LHCN-M2 (cell line): ENCODE measurements around the gene ATP6V1E1. TPM values are rescaled to one million over a fixed set of nuclear protein-coding genes. Genes with fewer than 3 reads are reported as not detected.
A peak's percentile ranks its signal among the peaks of the same experiment; 100 is the strongest.
"Not testable (repeated sequence)": the region's sequence is repeated elsewhere in the genome, so short reads cannot be mapped to it uniquely, and the experiment has no call there.

Experiments used
- DNase-seq: peaks from one replicate; pipeline ENCODE4 v3.0.0-alpha.2; 2012; ENCODE audit warnings: low read depth
- total RNA-seq: library from RNA; depleted of rRNA; stranded (reverse); fragments of >200 nt; gene quantifications from 2 replicates; pipeline ENCODE4 v1.2.3, GENCODE V29; 2014

Gene ATP6V1E1
- total RNA-seq, 1 experiment from 2014 or later: 187 TPM

- DNase-seq: no peak
Measured at GRCh38 chr22:17581056-17581455, 47.5 kb downstream of the ATP6V1E1 start.

GRCh38 chr22:17580441-17581031 lies 48.0 kb downstream of the ATP6V1E1 start:
- no peak for DNase-seq

DNA sequence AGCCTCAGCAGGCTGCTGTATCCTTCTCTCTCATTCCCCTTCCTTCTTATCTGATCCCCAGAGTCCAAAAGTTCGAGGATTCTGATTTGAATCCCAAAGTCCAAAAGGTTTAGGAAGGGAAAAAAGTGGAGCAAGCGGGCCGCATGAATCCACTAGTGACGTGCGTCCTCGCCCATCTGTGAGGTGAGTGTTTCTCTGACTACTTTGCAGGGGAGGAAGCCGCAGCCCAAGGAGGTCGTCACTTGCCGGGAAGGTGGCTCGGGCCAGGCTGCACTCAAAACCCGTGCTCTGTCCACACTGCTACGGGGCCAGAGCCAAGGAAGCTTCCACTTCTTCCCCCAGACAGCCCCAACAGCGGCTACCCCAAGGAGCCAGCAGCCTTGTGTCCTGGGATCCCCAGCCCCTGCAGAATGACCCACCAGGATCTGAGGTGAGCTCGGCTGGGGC lies 49.0 kb downstream of the ATP6V1E1 start:
- DNase-seq: no peak

- DNase-seq: peak; percentile 46
Measured at GRCh38 chr22:17578136-17578754, 50.3 kb downstream of the ATP6V1E1 start.

DNA sequence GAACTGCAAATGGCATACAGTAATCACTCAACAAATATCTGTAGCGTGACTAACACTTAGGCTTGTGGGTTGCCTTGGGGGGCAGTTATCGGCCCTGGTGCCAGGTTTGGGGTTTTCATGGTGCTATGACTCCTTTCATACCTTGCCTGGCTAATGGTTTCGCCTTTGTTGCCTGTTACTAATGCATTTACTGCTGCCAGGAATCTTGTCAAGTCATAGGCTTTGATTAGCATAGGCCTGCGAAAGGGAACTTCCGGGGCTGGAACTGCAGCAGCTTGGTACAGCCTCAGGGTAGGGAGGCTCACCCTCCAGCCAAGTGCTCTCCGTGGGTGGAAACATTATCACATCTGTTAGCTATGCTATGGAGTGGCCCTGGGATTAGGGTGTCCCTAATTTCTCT lies 52.1 kb downstream of the ATP6V1E1 start:
- DNase-seq: peak; percentile 50

GRCh38 chr22:17575681-17576080 lies 52.9 kb downstream of the ATP6V1E1 start:
- no peak for DNase-seq

DNA sequence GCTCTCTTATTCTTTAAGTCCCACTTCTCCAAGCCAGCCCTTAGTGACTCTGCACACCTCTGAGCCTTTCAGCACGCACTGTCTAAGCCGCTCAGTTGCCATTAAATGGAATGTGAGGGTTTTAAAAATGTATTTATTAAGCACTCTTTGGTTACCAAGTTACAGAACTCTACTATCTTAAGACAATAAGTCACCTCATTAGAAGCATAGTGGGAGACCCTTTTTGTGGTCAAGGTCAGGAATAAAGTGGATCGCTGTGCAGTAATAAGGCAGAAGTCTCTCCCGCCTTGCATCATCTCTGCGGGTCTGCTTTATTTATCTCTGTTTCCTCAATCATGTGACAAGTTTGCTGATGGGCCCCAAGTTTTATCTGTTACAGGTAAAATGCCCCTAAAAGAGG lies 53.4 kb downstream of the ATP6V1E1 start:
- DNase-seq: no peak

GRCh38 chr22:17570851-17571631 lies 57.5 kb downstream of the ATP6V1E1 start:
- DNase-seq: peak; percentile 61

DNA sequence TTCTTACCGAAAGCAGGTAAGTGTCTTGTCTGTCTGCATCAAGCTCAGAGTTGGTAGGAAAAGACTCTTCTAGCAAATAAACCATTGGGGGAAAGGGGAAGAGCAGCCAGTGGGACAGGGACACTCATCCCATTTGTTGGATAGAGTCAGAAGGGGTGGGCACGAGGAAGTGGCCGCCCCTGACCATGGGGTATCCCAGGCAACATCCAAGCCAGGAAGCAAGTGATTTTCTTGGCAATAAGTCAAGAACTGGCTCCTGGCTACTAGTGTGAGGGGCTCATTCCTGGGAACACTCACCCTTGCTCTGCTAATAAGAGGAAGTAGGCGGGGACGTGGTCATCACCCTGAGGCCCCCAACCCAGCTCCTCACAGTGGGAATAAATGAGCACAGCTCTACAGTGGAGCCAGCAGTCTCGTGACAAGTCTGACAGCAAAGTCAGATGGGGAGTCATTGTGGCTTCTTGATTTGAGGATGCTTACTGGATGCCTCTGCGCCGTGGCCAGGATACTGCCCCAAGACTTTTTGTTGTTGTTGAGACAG lies 58.5 kb downstream of the ATP6V1E1 start:
- DNase-seq: no peak

- no peak for DNase-seq
Measured at GRCh38 chr22:17566776-17567175, 61.8 kb downstream of the ATP6V1E1 start.

DNA sequence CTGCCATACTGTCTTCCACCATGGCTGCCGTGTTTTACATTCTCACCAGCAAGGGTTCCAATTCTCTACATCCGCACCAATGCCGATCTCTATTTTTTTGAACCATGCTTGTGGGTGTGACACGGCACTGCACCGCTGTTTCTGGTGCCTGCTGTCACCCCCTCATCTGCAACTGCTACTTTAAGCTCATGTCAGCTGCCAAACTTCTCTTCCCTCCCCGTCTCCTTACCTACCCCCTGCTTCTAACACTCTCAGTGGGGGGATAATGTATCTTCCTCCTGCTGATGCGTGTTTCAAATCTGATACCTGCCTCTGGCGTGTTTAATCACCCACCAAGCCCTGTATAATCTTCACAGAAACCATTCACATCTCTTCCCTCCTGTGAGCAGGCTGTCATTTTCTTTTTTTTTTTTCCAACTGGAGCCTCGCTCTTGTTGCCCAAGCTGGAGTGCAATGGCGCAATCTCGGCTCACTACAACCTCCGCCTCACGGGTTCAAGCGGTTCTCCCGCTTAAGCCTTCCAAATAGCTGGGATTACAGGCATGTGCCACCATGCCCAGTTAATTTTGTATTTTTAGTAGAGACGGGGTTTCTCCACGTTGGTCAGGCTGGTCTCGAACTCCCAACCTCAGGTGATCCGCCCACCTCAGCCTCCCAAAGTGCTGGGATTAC lies 62.4 kb downstream of the ATP6V1E1 start:
- DNase-seq: not testable (repeated sequence)

- DNase-seq: peak; percentile 29
Measured at GRCh38 chr22:17563936-17564391, 64.6 kb downstream of the ATP6V1E1 start.

GRCh38 chr22:17562906-17563870 lies 65.4 kb downstream of the ATP6V1E1 start, which contains the start of gene SLC25A18:
Gene SLC25A18, plus strand, starts transcription at chr22:17563498. Its CDS starts 16,447 bp downstream, at chr22:17579945.
- peak; percentile 35 for DNase-seq

DNA sequence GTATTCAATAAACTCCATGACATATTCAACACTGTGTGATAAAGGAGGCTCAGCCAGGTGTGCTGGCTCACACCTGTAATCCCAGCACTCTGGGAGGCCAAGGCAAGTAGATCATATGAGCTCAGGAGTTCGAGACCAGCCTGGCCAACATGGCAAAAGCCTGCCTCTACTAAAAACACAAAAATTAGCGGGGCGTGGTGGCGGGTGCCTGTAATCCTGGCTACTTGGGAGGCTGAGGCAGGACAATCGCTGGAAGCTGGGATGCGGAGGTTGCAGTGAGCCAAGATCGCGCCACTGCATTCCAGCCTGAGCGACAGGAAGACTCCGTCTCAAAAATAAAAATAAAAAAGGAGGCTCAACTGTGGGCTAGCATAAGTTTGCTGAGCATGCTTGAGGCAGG lies 69.4 kb downstream of the ATP6V1E1 start:
- DNase-seq: no peak

DNA sequence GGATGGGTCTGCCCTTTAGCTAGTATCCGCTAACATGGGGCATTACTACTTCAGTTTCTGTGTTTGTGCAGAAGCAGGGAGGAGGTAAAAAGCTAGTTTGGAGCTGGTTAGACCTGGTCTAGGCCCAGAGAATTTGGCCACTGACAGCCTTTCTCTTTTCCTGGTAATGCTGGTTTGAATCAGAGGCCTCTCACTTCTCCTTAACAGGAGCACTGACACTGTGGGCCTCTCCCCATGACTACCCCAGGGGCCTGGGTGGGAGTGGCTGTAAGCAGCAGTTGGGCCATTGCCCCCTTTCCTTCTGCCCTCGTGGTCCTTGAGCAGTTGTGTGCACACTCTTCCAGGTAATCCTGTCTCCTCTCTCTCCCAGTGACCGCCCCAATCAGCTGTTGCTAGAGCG lies 73.7 kb downstream of the ATP6V1E1 start:
- DNase-seq: no peak

DNA sequence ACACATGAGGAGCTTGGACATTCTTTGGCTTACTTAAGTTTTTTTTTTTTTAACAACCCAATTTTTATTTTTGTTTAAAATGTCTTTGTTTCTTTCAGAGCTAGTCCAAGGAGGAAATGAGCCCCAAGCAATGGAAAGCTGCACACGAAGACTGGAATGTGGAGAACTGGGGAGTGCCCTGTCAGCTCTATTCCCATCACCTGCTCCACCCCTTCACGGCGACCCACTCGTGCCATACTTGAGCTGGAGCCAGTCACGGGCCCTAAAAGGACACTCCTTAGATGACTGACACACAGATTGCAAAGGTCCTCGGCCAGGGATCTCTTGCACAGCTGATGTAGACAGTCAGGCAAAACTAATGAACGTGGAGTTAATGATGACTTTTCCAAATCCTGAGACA lies 75.8 kb downstream of the ATP6V1E1 start:
- DNase-seq: no peak

DNA sequence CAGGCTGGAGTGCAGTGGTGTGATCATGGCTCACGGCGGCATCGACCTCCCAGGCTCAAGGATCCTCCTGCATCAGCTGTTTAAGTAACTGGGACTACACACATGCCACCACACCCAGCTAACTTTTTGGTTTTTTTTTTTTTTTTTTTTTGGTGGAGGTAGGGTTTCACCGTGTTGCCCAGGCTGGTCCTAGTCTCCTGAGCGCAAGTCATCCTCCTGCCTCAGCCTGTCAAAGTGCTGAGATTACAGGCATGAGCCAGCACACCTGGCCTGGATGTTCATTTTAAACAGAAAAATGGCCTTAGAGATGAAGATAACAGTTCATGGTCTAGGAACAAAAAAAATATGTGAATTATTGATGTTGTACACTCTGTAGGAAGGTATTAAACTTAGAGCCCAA lies 78.9 kb downstream of the ATP6V1E1 start:
- no peak for DNase-seq

DNA sequence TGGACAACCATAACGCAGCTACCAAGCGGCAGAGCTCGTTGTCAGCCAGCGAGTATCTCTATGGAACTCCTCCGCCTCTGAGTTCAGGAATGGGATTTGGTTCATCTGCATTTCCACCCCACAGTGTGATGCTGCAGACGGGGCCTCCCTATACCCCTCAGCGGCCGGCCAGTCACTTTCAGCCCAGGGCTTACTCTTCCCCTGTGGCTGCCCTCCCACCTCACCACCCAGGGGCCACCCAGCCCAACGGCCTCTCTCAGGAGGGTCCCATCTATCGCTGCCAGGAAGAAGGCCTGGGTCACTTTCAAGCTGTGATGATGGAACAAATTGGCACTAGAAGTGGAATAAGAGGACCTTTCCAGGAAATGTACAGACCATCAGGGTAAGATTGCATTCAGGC lies 79.4 kb downstream of the ATP6V1E1 start:
- DNase-seq: no peak

GRCh38 chr22:17548756-17549035 lies 79.9 kb downstream of the ATP6V1E1 start:
- no peak for DNase-seq

GRCh38 chr22:17548010-17548755 lies 80.4 kb downstream of the ATP6V1E1 start:
- no peak for DNase-seq
